Fibroblast of mammary gland (primary cell): ENCODE measurements around the gene CACNA1C.

Experiments used
- DNase-seq: peaks from one replicate; pipeline ENCODE4 v3.0.0-alpha.2; 2010; ENCODE audit warnings: low read depth
- H3K4me3 ChIP-seq: 2 replicates; pipeline ENCODE4 v1.5.1; 2011; ENCODE audit warnings: low read depth, mild to moderate bottlenecking, low read length, moderate library complexity; ENCODE audit not compliant: control insufficient read depth
- TF ChIP-seq, protein P1 (sequence below): conservative IDR thresholded peaks from 2 replicates; pipeline ENCODE4 v1.5.1; 2011; ENCODE audit warnings: low read depth, low read length, inconsistent platforms; ENCODE audit not compliant: control insufficient read depth, insufficient read depth

Gene CACNA1C

GRCh38 chr12:2413999-2414792 lies 361.4 kb downstream of the CACNA1C start:
- no peak for DNase-seq
- TF ChIP-seq, protein P1, sequence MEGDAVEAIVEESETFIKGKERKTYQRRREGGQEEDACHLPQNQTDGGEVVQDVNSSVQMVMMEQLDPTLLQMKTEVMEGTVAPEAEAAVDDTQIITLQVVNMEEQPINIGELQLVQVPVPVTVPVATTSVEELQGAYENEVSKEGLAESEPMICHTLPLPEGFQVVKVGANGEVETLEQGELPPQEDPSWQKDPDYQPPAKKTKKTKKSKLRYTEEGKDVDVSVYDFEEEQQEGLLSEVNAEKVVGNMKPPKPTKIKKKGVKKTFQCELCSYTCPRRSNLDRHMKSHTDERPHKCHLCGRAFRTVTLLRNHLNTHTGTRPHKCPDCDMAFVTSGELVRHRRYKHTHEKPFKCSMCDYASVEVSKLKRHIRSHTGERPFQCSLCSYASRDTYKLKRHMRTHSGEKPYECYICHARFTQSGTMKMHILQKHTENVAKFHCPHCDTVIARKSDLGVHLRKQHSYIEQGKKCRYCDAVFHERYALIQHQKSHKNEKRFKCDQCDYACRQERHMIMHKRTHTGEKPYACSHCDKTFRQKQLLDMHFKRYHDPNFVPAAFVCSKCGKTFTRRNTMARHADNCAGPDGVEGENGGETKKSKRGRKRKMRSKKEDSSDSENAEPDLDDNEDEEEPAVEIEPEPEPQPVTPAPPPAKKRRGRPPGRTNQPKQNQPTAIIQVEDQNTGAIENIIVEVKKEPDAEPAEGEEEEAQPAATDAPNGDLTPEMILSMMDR, result no peak
- no peak overlapping the region for H3K4me3 ChIP-seq

GRCh38 chr12:2414810-2415567 lies 362.2 kb downstream of the CACNA1C start:
- TF ChIP-seq, protein P1, result no peak
- DNase-seq, result peak; percentile 64

GRCh38 chr12:2415568-2415944 lies 362.8 kb downstream of the CACNA1C start:
- TF ChIP-seq, protein P1, result no peak
- no peak for DNase-seq
- H3K4me3 ChIP-seq, result no peak overlapping the region

More at GRCh38 chr12:2414810-2415567, 362.2 kb downstream of the CACNA1C start:
- H3K4me3 ChIP-seq, result no peak overlapping the region

DNA sequence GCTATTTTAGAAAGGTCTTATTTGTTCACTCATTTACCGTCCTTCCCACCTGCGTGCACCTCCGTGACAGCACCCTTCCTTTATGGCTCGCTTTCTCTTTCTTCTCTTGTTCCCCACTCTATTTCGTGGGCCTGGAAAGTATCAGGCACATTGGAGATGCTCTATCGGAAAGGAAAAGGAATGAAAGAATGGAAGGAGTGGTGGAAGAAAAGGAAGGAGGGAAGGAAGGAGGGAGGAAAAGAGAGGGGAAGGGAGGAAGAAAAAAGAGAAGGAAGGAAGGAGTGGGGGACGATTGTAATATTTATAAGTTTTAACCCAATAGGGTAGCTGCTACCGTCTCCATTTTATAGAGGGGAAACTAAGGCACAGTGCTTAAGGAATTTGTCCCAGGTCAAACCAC lies 363.4 kb downstream of the CACNA1C start:
- DNase-seq, result no peak
- TF ChIP-seq, protein P1, result no peak
- no peak overlapping the region for H3K4me3 ChIP-seq

DNA sequence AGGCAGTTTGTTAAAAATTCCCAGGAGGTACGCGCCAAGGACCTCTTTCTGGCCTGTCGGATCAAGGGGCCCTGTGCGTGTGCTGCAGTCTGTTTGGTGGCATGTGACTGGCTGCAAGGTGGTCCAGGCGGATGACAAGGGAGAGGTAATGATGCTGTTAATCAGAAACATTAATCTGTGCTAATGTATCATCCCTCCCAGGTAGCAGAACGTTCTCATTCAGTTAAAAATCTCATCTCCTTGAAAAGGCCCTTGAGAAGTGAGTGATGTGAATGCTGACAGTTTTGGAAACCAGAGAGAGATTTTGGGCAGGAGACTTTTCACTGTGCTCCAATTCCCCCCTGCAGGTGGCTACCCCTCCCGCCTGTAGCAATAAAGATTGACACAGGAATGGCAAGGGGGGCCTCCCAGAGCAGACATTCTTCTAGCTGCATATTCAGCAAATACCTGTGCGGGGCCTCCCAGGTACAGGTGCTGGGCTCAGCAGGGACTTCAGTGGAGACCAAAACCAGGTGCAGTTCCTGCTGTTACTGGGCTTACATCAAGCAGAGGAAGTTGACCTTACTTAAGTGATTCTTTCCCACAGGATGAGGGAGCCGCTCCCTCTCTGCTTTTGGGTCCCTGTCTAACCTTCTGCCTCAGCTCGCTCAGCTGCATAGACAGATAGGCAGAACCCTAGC lies 364.8 kb downstream of the CACNA1C start:
- H3K4me3 ChIP-seq, result no peak overlapping the region
- TF ChIP-seq, protein P1, result no peak
- no peak for DNase-seq

DNA sequence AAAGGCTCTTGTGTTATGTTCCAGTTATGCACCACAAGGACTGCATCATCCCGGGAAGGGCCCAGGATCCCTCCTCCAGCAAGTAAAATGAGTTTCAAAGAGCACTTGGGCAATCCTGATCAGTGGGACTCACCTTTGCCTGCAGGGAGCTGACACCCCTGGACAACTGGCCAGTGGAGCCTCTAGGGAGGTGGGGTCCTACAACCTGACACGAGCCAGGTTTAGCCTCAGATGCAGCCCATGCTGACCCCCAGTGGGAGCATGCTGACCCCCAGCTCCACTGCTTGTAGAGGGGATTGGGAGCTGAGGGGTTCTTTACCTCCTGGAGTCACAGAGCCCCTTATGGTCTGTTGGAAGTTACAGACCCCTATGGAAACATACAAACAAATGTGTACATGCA lies 365.8 kb downstream of the CACNA1C start:
- no peak for DNase-seq
- no peak overlapping the region for H3K4me3 ChIP-seq
- TF ChIP-seq, protein P1, result no peak
